ENCODE results near the gene ZNF23.

The ZNF23 gene

DNA sequence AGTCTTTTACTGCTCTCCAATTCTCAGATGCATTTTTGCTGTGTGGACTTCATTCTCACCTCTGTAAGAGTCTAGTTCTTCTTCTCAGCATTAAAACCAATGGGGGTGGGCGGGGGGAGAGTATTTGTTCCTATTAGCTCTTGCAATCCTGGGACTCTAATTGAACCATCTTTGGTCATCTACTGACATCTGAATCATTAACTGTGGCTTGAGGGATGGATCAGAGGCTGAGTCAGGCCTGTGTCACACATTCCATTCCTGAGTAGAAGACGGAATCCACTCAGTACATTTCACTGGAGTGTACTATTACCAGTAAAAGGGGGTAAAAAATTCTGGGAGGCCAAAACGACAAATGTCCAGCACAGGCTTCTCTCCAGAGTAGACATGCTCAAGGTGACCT, 12.8 kb upstream of the ZNF23 start:
- no peak for DNase-seq (ENCODE audit: low spot score)
- in situ Hi-C loops (cut with MboI; ENCODE audit: low sequenced_read_pairs, unreplicated experiment), result no loop called here
- TF ChIP-seq, protein P1, sequence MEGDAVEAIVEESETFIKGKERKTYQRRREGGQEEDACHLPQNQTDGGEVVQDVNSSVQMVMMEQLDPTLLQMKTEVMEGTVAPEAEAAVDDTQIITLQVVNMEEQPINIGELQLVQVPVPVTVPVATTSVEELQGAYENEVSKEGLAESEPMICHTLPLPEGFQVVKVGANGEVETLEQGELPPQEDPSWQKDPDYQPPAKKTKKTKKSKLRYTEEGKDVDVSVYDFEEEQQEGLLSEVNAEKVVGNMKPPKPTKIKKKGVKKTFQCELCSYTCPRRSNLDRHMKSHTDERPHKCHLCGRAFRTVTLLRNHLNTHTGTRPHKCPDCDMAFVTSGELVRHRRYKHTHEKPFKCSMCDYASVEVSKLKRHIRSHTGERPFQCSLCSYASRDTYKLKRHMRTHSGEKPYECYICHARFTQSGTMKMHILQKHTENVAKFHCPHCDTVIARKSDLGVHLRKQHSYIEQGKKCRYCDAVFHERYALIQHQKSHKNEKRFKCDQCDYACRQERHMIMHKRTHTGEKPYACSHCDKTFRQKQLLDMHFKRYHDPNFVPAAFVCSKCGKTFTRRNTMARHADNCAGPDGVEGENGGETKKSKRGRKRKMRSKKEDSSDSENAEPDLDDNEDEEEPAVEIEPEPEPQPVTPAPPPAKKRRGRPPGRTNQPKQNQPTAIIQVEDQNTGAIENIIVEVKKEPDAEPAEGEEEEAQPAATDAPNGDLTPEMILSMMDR (IDR thresholded peaks at IDR 0.05; ENCODE audit: borderline replicate concordance, control extremely low read depth, extremely low read depth, insufficient read depth, missing control alignments), result no peak

DNA sequence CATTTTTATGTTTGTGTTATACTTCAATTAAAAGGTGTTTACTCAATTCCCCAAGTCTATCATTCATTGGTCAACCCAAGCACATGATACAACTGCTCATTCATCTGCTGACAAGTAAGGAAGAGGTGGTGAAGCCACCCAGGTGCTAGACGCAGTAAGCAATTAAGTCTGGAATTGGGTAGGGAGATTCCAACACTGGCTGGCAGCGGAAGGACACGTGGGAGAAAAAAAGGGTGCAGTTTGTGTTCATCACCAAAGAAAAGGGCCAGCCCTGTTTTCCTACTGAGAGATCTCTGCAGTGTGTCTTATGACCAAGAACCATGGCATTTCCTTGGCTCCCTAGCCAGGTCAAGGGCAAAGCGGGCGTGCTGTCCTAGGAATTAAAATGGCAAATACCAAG, 11.8 kb upstream of the ZNF23 start:
- no peak for DNase-seq (ENCODE audit: low spot score)
- in situ Hi-C loops (cut with MboI; ENCODE audit: low sequenced_read_pairs, unreplicated experiment), result no loop called here
- TF ChIP-seq, protein P1 (IDR thresholded peaks at IDR 0.05; ENCODE audit: borderline replicate concordance, control extremely low read depth, extremely low read depth, insufficient read depth, missing control alignments), result no peak

DNA sequence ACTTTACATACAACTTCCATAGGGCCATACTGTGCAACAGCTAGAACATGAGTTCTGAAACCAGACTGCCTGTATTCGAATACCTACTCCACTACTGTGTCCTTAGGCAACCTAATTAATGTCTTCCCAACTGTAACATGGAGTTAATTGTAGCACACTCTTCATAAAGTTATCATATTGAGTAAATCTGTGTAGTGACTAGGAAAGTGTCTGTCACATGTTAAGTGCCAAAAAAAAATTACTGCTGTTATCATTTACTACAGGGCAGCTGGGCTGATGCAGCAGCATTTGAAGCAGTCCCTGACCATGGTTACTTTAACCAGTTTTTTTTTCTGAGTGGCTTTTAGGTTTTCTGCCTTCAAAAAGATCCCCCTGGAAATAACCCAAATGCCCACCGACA, 10.9 kb upstream of the ZNF23 start:
- TF ChIP-seq, protein P1 (IDR thresholded peaks at IDR 0.05; ENCODE audit: borderline replicate concordance, control extremely low read depth, extremely low read depth, insufficient read depth, missing control alignments), result no peak
- no peak for DNase-seq (ENCODE audit: low spot score)
- in situ Hi-C loops (cut with MboI; ENCODE audit: low sequenced_read_pairs, unreplicated experiment), result no loop called here

DNA sequence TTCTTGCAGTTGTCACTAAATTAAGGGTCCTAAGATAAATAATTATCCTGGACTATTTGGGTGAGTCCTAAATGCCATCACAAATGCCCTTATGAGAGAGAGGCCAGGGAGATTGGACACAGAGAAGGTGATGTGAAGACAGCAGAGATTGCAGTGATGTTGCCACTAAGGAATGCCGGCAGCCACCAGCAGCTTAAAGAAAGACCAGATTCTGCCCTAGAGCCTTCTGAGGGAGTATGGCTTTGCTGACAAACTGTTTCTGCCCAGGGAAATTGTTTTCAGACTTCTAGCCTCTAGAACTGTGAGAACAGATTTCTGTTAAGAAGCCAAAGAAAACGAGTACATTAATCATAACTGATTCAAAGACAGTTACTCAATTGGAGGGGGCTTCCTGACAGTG, 10.0 kb upstream of the ZNF23 start:
- in situ Hi-C loops (cut with MboI; ENCODE audit: low sequenced_read_pairs, unreplicated experiment), result no loop called here
- TF ChIP-seq, protein P1 (IDR thresholded peaks at IDR 0.05; ENCODE audit: borderline replicate concordance, control extremely low read depth, extremely low read depth, insufficient read depth, missing control alignments), result no peak
- DNase-seq (ENCODE audit: low spot score), result no peak

DNA sequence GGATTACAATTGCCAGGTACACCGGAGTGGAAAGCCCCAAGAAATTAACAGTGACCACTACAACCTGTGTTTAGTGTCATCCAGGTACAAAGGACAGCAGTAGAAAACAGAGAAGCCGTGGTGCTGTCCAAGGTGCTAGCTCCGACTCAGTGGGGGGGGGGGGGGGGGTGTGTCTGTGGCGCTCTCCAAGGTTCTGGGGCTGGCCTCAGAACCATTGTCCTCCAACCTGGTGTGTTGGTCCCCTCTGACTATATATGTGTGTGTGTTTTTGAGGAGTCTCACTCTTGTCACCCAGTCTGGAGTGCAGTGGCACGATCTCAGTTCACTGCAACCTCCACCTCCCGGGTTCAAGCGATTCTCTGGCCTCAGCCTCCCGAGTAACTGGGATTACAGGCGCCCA, 5.8 kb upstream of the ZNF23 start:
- peak; percentile 43 for DNase-seq (ENCODE audit: low spot score)
- in situ Hi-C loops (cut with MboI; ENCODE audit: low sequenced_read_pairs, unreplicated experiment), result no loop called here
- TF ChIP-seq, protein P1 (IDR thresholded peaks at IDR 0.05; ENCODE audit: borderline replicate concordance, control extremely low read depth, extremely low read depth, insufficient read depth, missing control alignments), result no peak

DNA sequence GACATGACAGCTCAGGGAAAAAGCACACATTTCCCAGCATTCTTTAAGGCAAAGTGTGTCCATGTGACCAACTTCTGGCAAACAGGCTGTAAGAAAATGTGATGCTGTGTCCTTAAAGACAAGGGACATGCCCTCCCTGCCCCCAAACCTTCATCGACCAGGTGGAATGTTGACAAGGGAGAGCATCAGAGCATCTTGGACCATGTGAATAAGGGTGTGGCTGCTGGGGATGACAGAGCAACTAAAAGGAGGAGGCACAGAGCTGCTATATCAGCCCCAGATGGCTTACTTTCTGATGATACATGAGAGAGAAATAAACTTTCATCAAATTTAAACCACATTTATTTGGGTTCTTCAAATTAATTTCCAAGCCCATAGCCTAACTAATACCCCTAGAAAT, 2.2 kb upstream of the ZNF23 start:
- DNase-seq (ENCODE audit: low spot score), result no peak
- TF ChIP-seq, protein P1 (IDR thresholded peaks at IDR 0.05; ENCODE audit: borderline replicate concordance, control extremely low read depth, extremely low read depth, insufficient read depth, missing control alignments), result no peak
- in situ Hi-C loops (cut with MboI; ENCODE audit: low sequenced_read_pairs, unreplicated experiment), result no loop called here

DNA sequence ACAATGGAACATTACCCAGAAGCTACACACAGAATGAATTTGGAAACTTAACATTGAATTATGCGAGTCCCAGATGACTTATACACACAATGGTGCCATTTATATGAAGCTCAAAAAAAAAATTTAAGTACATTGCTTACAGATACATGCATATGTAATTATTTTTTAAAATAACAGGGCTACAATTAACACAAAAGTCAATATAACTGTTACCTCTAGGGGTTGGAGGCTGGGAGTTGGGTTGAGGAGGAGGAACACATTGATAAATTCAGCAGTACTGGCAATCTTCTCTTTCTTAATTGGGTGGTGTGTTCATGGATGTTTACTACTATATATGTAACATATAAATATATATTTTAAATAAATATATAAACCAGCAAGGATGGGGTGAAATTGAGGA, 1.1 kb downstream of the ZNF23 start:
- TF ChIP-seq, protein P1 (IDR thresholded peaks at IDR 0.05; ENCODE audit: borderline replicate concordance, control extremely low read depth, extremely low read depth, insufficient read depth, missing control alignments), result no peak
- in situ Hi-C loops (cut with MboI; ENCODE audit: low sequenced_read_pairs, unreplicated experiment), result no loop called here
- DNase-seq (ENCODE audit: low spot score), result no peak

Measured in GM13976 (cell line).